ENCODE data around the gene CFAP58. TPM values are rescaled to one million over a fixed set of nuclear protein-coding genes. Genes with fewer than 3 reads are reported as not detected.

CFAP58 gene
- total RNA-seq, 4 donors from 2014 or later, result 0.71 to 1.6 (median 1.0) TPM

DNA sequence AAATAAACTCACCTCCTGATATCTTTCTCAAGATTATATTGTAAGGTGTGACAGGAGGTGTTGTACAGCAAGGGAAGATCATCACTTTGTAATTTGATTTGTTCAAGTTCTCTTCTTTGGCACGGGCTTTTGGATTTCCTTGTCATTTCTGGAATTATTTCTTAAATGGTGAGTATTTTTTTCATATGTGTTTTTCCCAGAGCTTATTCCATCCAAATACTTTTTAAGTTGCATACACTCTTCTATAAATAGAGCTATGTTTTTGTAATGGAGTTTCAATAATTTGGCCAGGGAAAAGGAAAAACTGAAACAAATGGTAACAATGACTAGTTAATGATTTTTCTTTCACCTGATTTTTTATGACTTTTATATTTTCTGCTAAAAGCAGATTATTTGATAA lies 92.5 kb downstream of the CFAP58 start:
- no peaks in the 10 kb centered on the region for H3K27me3 ChIP-seq
- intact Hi-C loops (cut with DNase I), result no loop called here
- H3K4me1 ChIP-seq, result no peaks in the 10 kb centered on the region
- WGBS, result 33% methylated on average over 1 of the region's 1 CpG
- H3K36me3 ChIP-seq, result no peaks in the 10 kb centered on the region
- DNase-seq (ENCODE audit: extremely low spot score), result no peak
- no peak overlapping the region for H3K27ac ChIP-seq (replicated peaks in 1 of 4)
- TF ChIP-seq POLR2AphosphoS5 (IDR thresholded peaks at IDR 0.05) (no peak), POLR2A (IDR thresholded peaks at IDR 0.05; ENCODE audit: low read depth) (no peak), EP300 (IDR thresholded peaks at IDR 0.05) (no peak)
- TF ChIP-seq, protein P1, sequence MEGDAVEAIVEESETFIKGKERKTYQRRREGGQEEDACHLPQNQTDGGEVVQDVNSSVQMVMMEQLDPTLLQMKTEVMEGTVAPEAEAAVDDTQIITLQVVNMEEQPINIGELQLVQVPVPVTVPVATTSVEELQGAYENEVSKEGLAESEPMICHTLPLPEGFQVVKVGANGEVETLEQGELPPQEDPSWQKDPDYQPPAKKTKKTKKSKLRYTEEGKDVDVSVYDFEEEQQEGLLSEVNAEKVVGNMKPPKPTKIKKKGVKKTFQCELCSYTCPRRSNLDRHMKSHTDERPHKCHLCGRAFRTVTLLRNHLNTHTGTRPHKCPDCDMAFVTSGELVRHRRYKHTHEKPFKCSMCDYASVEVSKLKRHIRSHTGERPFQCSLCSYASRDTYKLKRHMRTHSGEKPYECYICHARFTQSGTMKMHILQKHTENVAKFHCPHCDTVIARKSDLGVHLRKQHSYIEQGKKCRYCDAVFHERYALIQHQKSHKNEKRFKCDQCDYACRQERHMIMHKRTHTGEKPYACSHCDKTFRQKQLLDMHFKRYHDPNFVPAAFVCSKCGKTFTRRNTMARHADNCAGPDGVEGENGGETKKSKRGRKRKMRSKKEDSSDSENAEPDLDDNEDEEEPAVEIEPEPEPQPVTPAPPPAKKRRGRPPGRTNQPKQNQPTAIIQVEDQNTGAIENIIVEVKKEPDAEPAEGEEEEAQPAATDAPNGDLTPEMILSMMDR (IDR thresholded peaks at IDR 0.05), result no peak
- H3K4me3 ChIP-seq, result no peak overlapping the region
- no peaks in the 10 kb centered on the region for H3K9me3 ChIP-seq

- Histone ChIP-seq H3K4me3 (no peak overlapping the region), H3K4me1 (no peaks in the 10 kb centered on the region), H3K9me3 (no peaks in the 10 kb centered on the region), H3K36me3 (no peaks in the 10 kb centered on the region), H3K27me3 (no peaks in the 10 kb centered on the region), H3K27ac (replicated peaks in 1 of 4) (no peak overlapping the region)
- WGBS, result 64% methylated on average over 1 of the region's 1 CpG
- TF ChIP-seq, protein P1 (IDR thresholded peaks at IDR 0.05), result no peak
- no peak for TF ChIP-seq POLR2A (IDR thresholded peaks at IDR 0.05; ENCODE audit: low read depth)
- TF ChIP-seq POLR2AphosphoS5 (IDR thresholded peaks at IDR 0.05), result no peak
- no peak for TF ChIP-seq EP300 (IDR thresholded peaks at IDR 0.05)
- DNase-seq (ENCODE audit: extremely low spot score), result no peak
- intact Hi-C loops (cut with DNase I), result no loop called here
Observed at GRCh38 chr10:104447331-104447730, 93.7 kb downstream of the CFAP58 start.

DNA sequence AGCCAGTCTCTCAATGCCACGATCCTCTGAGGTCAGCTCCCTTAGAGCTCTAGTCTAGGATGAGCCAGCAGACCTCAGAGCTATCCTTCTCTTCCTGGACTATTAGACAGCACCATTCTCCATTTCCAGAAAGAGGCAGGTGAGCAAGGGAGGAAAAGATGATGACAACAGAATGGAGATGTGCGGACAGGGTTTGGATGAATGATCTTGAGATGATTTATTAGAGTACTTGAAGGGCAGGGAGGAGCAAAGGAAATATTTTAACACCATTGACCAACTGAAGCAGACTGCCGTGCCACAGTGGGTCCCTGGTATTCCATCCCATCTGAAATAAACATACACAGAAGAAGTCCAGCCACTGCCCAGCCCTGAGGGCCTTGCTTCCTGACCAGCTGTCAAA lies 94.3 kb downstream of the CFAP58 start:
- H3K36me3 ChIP-seq, result no peaks in the 10 kb centered on the region
- TF ChIP-seq, protein P1 (IDR thresholded peaks at IDR 0.05), result no peak
- TF ChIP-seq POLR2AphosphoS5 (IDR thresholded peaks at IDR 0.05) (no peak), EP300 (IDR thresholded peaks at IDR 0.05) (no peak), POLR2A (IDR thresholded peaks at IDR 0.05; ENCODE audit: low read depth) (no peak)
- H3K27me3 ChIP-seq, result no peaks in the 10 kb centered on the region
- H3K27ac ChIP-seq (replicated peaks in 1 of 4), result no peak overlapping the region
- no peaks in the 10 kb centered on the region for H3K9me3 ChIP-seq
- WGBS, result 86% methylated on average over 3 of the region's 3 CpGs
- intact Hi-C loops (cut with DNase I), result no loop called here
- no peak overlapping the region for H3K4me3 ChIP-seq
- no peak for DNase-seq (ENCODE audit: extremely low spot score)
- H3K4me1 ChIP-seq, result peaks cover 0 to 2% (median 0%) of the 10 kb centered on the region in 4 donors

- no peak overlapping the region for H3K27ac ChIP-seq (replicated peaks in 1 of 4)
- DNase-seq (ENCODE audit: extremely low spot score), result no peak
- peaks cover 0 to 3% (median 0%) of the 10 kb centered on the region in 4 donors for H3K4me1 ChIP-seq
- no peaks in the 10 kb centered on the region for H3K27me3 ChIP-seq
- no peaks in the 10 kb centered on the region for H3K36me3 ChIP-seq
- no peak for TF ChIP-seq POLR2A (IDR thresholded peaks at IDR 0.05; ENCODE audit: low read depth)
- TF ChIP-seq EP300 (IDR thresholded peaks at IDR 0.05), result no peak
- TF ChIP-seq POLR2AphosphoS5 (IDR thresholded peaks at IDR 0.05), result no peak
- TF ChIP-seq, protein P1 (IDR thresholded peaks at IDR 0.05), result no peak
- H3K4me3 ChIP-seq, result no peak overlapping the region
- no peaks in the 10 kb centered on the region for H3K9me3 ChIP-seq
- intact Hi-C loops (cut with DNase I), result no loop called here
- WGBS, result 100% methylated on average over 3 of the region's 3 CpGs
Observed at GRCh38 chr10:104449391-104449790, 95.8 kb downstream of the CFAP58 start.

DNA sequence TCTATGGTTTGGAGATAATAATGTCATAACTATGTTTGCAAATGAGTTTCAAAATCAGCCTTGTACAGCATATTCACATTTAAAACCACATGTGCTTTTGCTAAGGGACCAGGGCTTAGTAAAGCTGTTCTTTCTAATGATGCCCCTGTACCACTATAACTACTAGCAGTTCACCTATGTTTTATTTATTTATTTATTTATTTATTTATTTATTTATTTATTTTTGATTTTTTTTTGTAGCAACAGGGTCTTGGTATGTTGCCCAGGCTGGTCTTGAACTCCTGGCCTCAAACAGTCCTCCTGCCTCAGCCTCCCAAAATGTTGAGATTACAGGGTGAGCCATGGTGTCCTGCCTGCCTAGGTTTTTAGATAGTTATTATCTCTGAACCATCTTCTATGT lies 96.9 kb downstream of the CFAP58 start:
- intact Hi-C loops (cut with DNase I), result no loop called here
- DNase-seq (ENCODE audit: extremely low spot score), result no peak

More for the DNA sequence above, 96.9 kb downstream of the CFAP58 start:
- no peaks in the 10 kb centered on the region for H3K36me3 ChIP-seq
- TF ChIP-seq EP300 (IDR thresholded peaks at IDR 0.05) (no peak), POLR2AphosphoS5 (IDR thresholded peaks at IDR 0.05) (no peak), POLR2A (IDR thresholded peaks at IDR 0.05; ENCODE audit: low read depth) (no peak)
- TF ChIP-seq, protein P1 (IDR thresholded peaks at IDR 0.05), result no peak
- no peaks in the 10 kb centered on the region for H3K27me3 ChIP-seq
- no peak overlapping the region for H3K27ac ChIP-seq (replicated peaks in 1 of 4)
- H3K9me3 ChIP-seq, result no peaks in the 10 kb centered on the region
- H3K4me1 ChIP-seq, result peaks cover 0 to 3% (median 0%) of the 10 kb centered on the region in 4 donors
- H3K4me3 ChIP-seq, result no peak overlapping the region
